ENCODE data around the gene FBXW7.

- TF ChIP-seq, protein P1, sequence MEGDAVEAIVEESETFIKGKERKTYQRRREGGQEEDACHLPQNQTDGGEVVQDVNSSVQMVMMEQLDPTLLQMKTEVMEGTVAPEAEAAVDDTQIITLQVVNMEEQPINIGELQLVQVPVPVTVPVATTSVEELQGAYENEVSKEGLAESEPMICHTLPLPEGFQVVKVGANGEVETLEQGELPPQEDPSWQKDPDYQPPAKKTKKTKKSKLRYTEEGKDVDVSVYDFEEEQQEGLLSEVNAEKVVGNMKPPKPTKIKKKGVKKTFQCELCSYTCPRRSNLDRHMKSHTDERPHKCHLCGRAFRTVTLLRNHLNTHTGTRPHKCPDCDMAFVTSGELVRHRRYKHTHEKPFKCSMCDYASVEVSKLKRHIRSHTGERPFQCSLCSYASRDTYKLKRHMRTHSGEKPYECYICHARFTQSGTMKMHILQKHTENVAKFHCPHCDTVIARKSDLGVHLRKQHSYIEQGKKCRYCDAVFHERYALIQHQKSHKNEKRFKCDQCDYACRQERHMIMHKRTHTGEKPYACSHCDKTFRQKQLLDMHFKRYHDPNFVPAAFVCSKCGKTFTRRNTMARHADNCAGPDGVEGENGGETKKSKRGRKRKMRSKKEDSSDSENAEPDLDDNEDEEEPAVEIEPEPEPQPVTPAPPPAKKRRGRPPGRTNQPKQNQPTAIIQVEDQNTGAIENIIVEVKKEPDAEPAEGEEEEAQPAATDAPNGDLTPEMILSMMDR (tag by site-specific recombination; IDR thresholded peaks at IDR 0.05): no peak
- TF ChIP-seq FEZF1 (tag by site-specific recombination; IDR thresholded peaks at IDR 0.05) (no peak), RBAK (tag by site-specific recombination; IDR thresholded peaks at IDR 0.05) (no peak), ZNF24 (tag by site-specific recombination; IDR thresholded peaks at IDR 0.05) (no peak), ZNF23 (tag by site-specific recombination; IDR thresholded peaks at IDR 0.05; ENCODE audit: borderline replicate concordance) (no peak), ZNF324 (tag by site-specific recombination; IDR thresholded peaks at IDR 0.05) (no peak), ZNF776 (tag by site-specific recombination; IDR thresholded peaks at IDR 0.05; ENCODE audit: borderline replicate concordance) (no peak)
- TF ChIP-seq, protein P2, sequence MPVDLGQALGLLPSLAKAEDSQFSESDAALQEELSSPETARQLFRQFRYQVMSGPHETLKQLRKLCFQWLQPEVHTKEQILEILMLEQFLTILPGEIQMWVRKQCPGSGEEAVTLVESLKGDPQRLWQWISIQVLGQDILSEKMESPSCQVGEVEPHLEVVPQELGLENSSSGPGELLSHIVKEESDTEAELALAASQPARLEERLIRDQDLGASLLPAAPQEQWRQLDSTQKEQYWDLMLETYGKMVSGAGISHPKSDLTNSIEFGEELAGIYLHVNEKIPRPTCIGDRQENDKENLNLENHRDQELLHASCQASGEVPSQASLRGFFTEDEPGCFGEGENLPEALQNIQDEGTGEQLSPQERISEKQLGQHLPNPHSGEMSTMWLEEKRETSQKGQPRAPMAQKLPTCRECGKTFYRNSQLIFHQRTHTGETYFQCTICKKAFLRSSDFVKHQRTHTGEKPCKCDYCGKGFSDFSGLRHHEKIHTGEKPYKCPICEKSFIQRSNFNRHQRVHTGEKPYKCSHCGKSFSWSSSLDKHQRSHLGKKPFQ (tag by site-specific recombination; IDR thresholded peaks at IDR 0.05): no peak
- TF ChIP-seq, protein P3, sequence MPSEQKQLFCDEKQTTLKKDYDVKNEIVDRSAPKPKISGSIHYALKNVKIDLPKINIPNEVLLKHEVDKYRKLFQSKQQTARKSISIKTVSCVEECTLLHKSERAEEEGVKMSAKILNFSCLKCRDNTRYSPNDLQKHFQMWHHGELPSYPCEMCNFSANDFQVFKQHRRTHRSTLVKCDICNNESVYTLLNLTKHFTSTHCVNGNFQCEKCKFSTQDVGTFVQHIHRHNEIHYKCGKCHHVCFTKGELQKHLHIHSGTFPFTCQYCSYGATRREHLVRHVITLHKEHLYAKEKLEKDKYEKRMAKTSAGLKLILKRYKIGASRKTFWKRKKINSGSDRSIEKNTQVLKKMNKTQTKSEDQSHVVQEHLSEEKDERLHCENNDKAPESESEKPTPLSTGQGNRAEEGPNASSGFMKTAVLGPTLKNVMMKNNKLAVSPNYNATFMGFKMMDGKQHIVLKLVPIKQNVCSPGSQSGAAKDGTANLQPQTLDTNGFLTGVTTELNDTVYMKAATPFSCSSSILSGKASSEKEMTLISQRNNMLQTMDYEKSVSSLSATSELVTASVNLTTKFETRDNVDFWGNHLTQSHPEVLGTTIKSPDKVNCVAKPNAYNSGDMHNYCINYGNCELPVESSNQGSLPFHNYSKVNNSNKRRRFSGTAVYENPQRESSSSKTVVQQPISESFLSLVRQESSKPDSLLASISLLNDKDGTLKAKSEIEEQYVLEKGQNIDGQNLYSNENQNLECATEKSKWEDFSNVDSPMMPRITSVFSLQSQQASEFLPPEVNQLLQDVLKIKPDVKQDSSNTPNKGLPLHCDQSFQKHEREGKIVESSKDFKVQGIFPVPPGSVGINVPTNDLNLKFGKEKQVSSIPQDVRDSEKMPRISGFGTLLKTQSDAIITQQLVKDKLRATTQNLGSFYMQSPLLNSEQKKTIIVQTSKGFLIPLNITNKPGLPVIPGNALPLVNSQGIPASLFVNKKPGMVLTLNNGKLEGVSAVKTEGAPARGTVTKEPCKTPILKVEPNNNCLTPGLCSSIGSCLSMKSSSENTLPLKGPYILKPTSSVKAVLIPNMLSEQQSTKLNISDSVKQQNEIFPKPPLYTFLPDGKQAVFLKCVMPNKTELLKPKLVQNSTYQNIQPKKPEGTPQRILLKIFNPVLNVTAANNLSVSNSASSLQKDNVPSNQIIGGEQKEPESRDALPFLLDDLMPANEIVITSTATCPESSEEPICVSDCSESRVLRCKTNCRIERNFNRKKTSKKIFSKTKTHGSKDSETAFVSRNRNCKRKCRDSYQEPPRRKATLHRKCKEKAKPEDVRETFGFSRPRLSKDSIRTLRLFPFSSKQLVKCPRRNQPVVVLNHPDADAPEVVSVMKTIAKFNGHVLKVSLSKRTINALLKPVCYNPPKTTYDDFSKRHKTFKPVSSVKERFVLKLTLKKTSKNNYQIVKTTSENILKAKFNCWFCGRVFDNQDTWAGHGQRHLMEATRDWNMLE (tag by site-specific recombination; conservative IDR thresholded peaks at IDR 0.05; ENCODE audit: low read depth): no peak
Observed at GRCh38 chr4:152281211-152281610, 254.7 kb downstream of the FBXW7 start.
